Keratinocyte (primary cell): ENCODE data around the gene TMEM229B. TPM values are rescaled to one million over a fixed set of nuclear protein-coding genes. Genes with fewer than 3 reads are reported as not detected.

ENCODE experiments used
- DNase-seq: peaks from one replicate; pipeline ENCODE4 v3.0.0-alpha.2; 2011; ENCODE audit warnings: low read depth, missing footprints, low spot score
- FAIRE-seq: peaks from 2 replicates; lab custom pipeline; 2011; peaks lifted over from hg19 to GRCh38; lab: Jason Lieb, UNC
- H2AFZ ChIP-seq: 2 replicates; pipeline ENCODE4 v1.6.0; 2012; ENCODE audit warnings: low read length, control low read depth, inconsistent platforms; ENCODE audit not compliant: control insufficient read depth
- H3K27ac ChIP-seq: 2 replicates; pipeline ENCODE4 v1.5.1; 2011; ENCODE audit warnings: low read length; ENCODE audit not compliant: control insufficient read depth, insufficient read depth
- H3K27me3 ChIP-seq: 3 replicates; pipeline ENCODE4 v1.6.0; 2011; ENCODE audit warnings: low read length; ENCODE audit not compliant: control insufficient read depth, insufficient read depth; ENCODE audit errors: extremely low read depth
- H3K36me3 ChIP-seq, 2 experiments: 2 replicates in 1 of 2; 3 replicates in 1 of 2; pipeline ENCODE4 v1.5.1; 2011; ENCODE audit warnings: low read length in 2 of 2, mild to moderate bottlenecking in 1 of 2; ENCODE audit not compliant: control insufficient read depth in 2 of 2, insufficient read depth in 2 of 2; ENCODE audit errors: extremely low read depth in 1 of 2
- H3K4me1 ChIP-seq: 3 replicates; pipeline ENCODE4 v1.5.1; 2011; ENCODE audit warnings: low read length; ENCODE audit not compliant: control insufficient read depth, insufficient read depth; ENCODE audit errors: extremely low read depth
- H3K4me2 ChIP-seq: 3 replicates; pipeline ENCODE4 v1.6.0; 2011; ENCODE audit warnings: low read depth, low read length; ENCODE audit not compliant: control insufficient read depth, insufficient read depth; ENCODE audit errors: extremely low read depth
- H3K4me3 ChIP-seq, 3 experiments: fragments of 200-600 bp in 1 of 3; sonication (generic) in 1 of 3; 2 replicates in 2 of 3; 3 replicates in 1 of 3; pipeline ENCODE4 v1.5.1; 2011 to 2016; ENCODE audit warnings: low read length in 3 of 3, mild to moderate bottlenecking in 3 of 3, control low read depth in 2 of 3, inconsistent platforms in 1 of 3, low read depth in 1 of 3, mixed read lengths in 1 of 3, mixed run types in 1 of 3, moderate library complexity in 1 of 3; ENCODE audit not compliant: control insufficient read depth in 2 of 3, insufficient read depth in 2 of 3; ENCODE audit errors: extremely low read depth in 1 of 3
- H3K79me2 ChIP-seq: 2 replicates; pipeline ENCODE4 v1.6.0; 2012; ENCODE audit warnings: low read length; ENCODE audit not compliant: control insufficient read depth, insufficient read depth
- H3K9ac ChIP-seq: 3 replicates; pipeline ENCODE4 v1.6.0; 2011; ENCODE audit warnings: low read length; ENCODE audit not compliant: control insufficient read depth, insufficient read depth; ENCODE audit errors: extremely low read depth
- H3K9me1 ChIP-seq: 3 replicates; pipeline ENCODE4 v1.6.0; 2011; ENCODE audit warnings: low read length; ENCODE audit not compliant: control insufficient read depth, insufficient read depth; ENCODE audit errors: extremely low read depth
- H3K9me3 ChIP-seq: 2 replicates; pipeline ENCODE4 v1.5.1; 2012; ENCODE audit warnings: low read depth, low read length; ENCODE audit not compliant: control insufficient read depth
- H4K20me1 ChIP-seq: 3 replicates; pipeline ENCODE4 v1.6.0; 2011; ENCODE audit warnings: low read length; ENCODE audit not compliant: control insufficient read depth, insufficient read depth; ENCODE audit errors: extremely low read depth
- EZH2 ChIP-seq: IDR thresholded peaks from one replicate; pipeline ENCODE4 v1.6.1; 2012; ENCODE audit warnings: inconsistent platforms, mild to moderate bottlenecking, low read length, moderate library complexity
- dilution Hi-C: fragments of 300-500 bp; cut with MboI; formaldehyde crosslinking; loops from one replicate; pipeline ENCODE4 v1.7.0; 2020; ENCODE audit warnings: low sequenced_read_pairs; ENCODE audit not compliant: extremely low pct_ligation_motif_present
- polyA plus RNA-seq, 5 experiments: library from polyadenylated mRNA; depleted of rRNA in 3 of 5; stranded (reverse) in 3 of 5; stranded (forward) in 1 of 5; unstranded in 1 of 5; fragments of >200 nt; gene quantifications; 1 replicate in 1 of 5; 2 replicates in 3 of 5; 3 replicates in 1 of 5; pipeline versions ENCODE4 v1.2.1 to v1.2.3, GENCODE V29; 2011 to 2012; ENCODE audit warnings: missing spikeins in 2 of 5, low read depth in 1 of 5, low replicate concordance in 1 of 5
- TF ChIP-seq, protein P1 (sequence below), 3 experiments: IDR thresholded peaks in 1 of 3; conservative IDR thresholded peaks in 1 of 3; optimal IDR thresholded peaks in 1 of 3; 2 replicates in 2 of 3; 3 replicates in 1 of 3; pipeline versions ENCODE3 to v1.5.1; 2011; ENCODE audit warnings: low read length in 3 of 3, mild to moderate bottlenecking in 3 of 3, moderate library complexity in 2 of 3, control low read depth in 1 of 3, inconsistent platforms in 1 of 3; ENCODE audit not compliant: insufficient read depth in 2 of 3; ENCODE audit errors: extremely low read depth in 1 of 3

Gene TMEM229B
- polyA plus RNA-seq, 1 donor (not counting 4 experiments of a cell fraction or from before 2014, with no cell fraction given) = 1.0 TPM

DNA sequence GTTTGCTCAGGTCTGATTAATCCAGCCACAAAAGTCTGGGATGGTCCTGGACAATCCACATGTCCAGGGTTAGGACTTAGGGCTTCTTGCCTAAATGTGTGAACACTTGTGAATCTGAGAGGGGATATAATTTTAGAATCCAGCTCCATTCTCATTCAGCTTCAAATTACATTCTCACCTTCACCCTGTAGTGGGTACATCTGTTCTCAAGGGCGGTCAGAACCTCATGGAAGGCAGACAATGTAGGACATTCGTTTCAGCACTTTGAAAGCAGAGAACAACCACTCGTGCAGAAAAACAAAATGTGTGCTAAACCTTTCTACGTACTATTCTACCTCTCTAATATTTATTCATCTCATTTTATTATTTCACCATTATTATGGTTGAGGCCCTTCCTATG lies 1.2 kb downstream of the TMEM229B start:
- no peak for TF ChIP-seq EZH2
- TF ChIP-seq, protein P1, sequence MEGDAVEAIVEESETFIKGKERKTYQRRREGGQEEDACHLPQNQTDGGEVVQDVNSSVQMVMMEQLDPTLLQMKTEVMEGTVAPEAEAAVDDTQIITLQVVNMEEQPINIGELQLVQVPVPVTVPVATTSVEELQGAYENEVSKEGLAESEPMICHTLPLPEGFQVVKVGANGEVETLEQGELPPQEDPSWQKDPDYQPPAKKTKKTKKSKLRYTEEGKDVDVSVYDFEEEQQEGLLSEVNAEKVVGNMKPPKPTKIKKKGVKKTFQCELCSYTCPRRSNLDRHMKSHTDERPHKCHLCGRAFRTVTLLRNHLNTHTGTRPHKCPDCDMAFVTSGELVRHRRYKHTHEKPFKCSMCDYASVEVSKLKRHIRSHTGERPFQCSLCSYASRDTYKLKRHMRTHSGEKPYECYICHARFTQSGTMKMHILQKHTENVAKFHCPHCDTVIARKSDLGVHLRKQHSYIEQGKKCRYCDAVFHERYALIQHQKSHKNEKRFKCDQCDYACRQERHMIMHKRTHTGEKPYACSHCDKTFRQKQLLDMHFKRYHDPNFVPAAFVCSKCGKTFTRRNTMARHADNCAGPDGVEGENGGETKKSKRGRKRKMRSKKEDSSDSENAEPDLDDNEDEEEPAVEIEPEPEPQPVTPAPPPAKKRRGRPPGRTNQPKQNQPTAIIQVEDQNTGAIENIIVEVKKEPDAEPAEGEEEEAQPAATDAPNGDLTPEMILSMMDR (optimal IDR thresholded peaks at IDR 0.05 in 1 of 3, IDR thresholded peaks at IDR 0.05 in 1 of 3, conservative IDR thresholded peaks at IDR 0.05 in 1 of 3; ENCODE audit: extremely low read depth in 1 of 3, insufficient read depth in 2 of 3, low read length in 3 of 3) = no peak
- Histone ChIP-seq H3K9ac (no peak overlapping the region), H3K27me3 (peaks cover 4% of the 10 kb centered on the region), H3K27ac (no peak overlapping the region), H3K4me3 (no peak overlapping the region), H3K79me2 (no peaks in the 10 kb centered on the region), H4K20me1 (no peaks in the 10 kb centered on the region), H3K36me3 (no peaks in the 10 kb centered on the region), H3K4me1 (peaks cover 5% of the 10 kb centered on the region), H2AFZ (no peak overlapping the region), H3K9me3 (no peaks in the 10 kb centered on the region), H3K4me2 (no peak overlapping the region), H3K9me1 (no peaks in the 10 kb centered on the region)
- DNase-seq (no peak), FAIRE-seq (no peak)
- dilution Hi-C loops = no loop called here

DNA sequence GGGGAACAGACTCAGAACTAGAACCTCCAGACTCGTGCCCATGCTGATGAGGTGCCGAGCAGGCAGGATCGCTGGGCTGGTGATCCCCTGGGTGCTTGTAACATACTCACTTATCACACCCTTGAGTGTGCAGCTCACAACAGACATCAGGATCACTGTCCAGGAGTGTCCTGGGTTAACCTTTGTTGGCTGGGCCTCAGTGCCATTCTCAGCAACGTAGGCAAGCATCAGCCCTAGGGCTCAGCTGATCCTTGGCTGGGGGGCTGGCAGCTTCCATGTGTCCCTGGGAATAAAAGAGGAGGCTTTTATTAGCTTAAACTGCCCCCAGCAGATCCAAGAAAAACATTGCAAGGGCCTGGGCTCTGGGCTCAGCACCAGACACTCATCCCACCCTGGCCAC lies 1.6 kb downstream of the TMEM229B start:
- H3K4me2 ChIP-seq = no peak overlapping the region
- no peaks in the 10 kb centered on the region for H4K20me1 ChIP-seq
- peaks cover 4% of the 10 kb centered on the region for H3K27me3 ChIP-seq
- H3K4me1 ChIP-seq = peaks cover 5% of the 10 kb centered on the region
- FAIRE-seq (no peak), DNase-seq (no peak)
- no peaks in the 10 kb centered on the region for H3K9me1 ChIP-seq
- dilution Hi-C loops = no loop called here
- no peaks in the 10 kb centered on the region for H3K36me3 ChIP-seq
- H3K79me2 ChIP-seq = no peaks in the 10 kb centered on the region
- H3K4me3 ChIP-seq = no peak overlapping the region
- H2AFZ ChIP-seq = no peak overlapping the region
- TF ChIP-seq EZH2 = no peak
- TF ChIP-seq, protein P1 (optimal IDR thresholded peaks at IDR 0.05 in 1 of 3, IDR thresholded peaks at IDR 0.05 in 1 of 3, conservative IDR thresholded peaks at IDR 0.05 in 1 of 3; ENCODE audit: extremely low read depth in 1 of 3, insufficient read depth in 2 of 3, low read length in 3 of 3) = no peak
- no peaks in the 10 kb centered on the region for H3K9me3 ChIP-seq
- H3K27ac ChIP-seq = no peak overlapping the region
- H3K9ac ChIP-seq = no peak overlapping the region
